Upper lobe of left lung (tissue), 4 donors: ENCODE results near the gene AOC3.

Source experiments
- CTCF ChIP-seq, 6 experiments: fragments of 450-650 bp in 4 of 6; fragments of 200-600 bp in 2 of 6; sonication (generic) in 2 of 6; IDR thresholded peaks; one replicate each; pipeline ENCODE4 v1.5.1; 2016 to 2019; ENCODE audit warnings: antibody characterized with exemption in 6 of 6
- POLR2A ChIP-seq, 4 donors: fragments of 450-650 bp; IDR thresholded peaks; one replicate each; pipeline ENCODE4 v1.5.1; 2016 to 2017; ENCODE audit warnings: antibody characterized with exemption in 4 of 4, mild to moderate bottlenecking in 2 of 4
- POLR2AphosphoS5 ChIP-seq, 2 donors: sonication (generic); formaldehyde crosslinking; IDR thresholded peaks; one replicate each; pipeline ENCODE4 v1.5.1; 2017; ENCODE audit warnings: antibody characterized with exemption in 2 of 2

GRCh38 chr17:42857389-42857788 is 6.4 kb downstream of the AOC3 start:
- TF ChIP-seq POLR2AphosphoS5 (IDR thresholded peaks at IDR 0.05) (no peak), CTCF (IDR thresholded peaks at IDR 0.05) (no peak), POLR2A (IDR thresholded peaks at IDR 0.05) (no peak)
